ENCODE measurements around the gene ESR2.

The ESR2 gene

DNA sequence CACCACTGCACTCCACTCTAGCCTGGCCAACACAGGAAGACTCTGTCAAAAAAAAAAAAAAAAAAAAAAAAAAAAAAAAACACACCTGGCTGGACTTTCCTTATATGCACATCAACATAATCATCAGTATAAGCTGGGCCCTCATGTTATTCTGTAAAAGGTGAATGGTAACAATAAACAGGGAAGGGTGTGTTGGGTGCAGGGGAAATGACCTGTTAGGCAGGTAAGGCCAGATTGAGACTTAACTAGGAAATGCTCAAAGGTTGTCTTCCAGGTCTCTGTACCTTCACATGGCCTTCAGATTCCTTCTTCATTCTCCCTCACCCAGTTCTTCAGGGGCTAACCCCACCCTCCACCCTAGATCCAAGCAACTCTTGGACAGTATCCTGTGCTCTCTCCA lies 47.5 kb downstream of the ESR2 start:
- no peak for TF ChIP-seq CTCF (IDR thresholded peaks at IDR 0.05; ENCODE audit: low read depth, low read length, missing control alignments)
- Histone ChIP-seq H3K27me3 (replicated peaks) (no peaks in the 10 kb centered on the region), H3K27ac (no peak overlapping the region), H3K4me3 (ENCODE audit: low read depth, low read length) (no peak overlapping the region), H3K36me3 (replicated peaks) (no peaks in the 10 kb centered on the region)
- in situ Hi-C loops (cut with HindIII; ENCODE audit: low pct_ligation_motif_present, low sequenced_read_pairs) = no loop called here
- no peak for DNase-seq

- no peak for DNase-seq
- in situ Hi-C loops (cut with HindIII; ENCODE audit: low pct_ligation_motif_present, low sequenced_read_pairs) = no loop called here
- H3K27ac ChIP-seq = no peak overlapping the region
- no peaks in the 10 kb centered on the region for H3K27me3 ChIP-seq (replicated peaks)
- TF ChIP-seq CTCF (IDR thresholded peaks at IDR 0.05; ENCODE audit: low read depth, low read length, missing control alignments) = no peak
- H3K36me3 ChIP-seq (replicated peaks) = no peaks in the 10 kb centered on the region
- no peak overlapping the region for H3K4me3 ChIP-seq (ENCODE audit: low read depth, low read length)
Measured at GRCh38 chr14:64245491-64245890, 48.7 kb downstream of the ESR2 start.

GRCh38 chr14:64244279-64244678 lies 49.9 kb downstream of the ESR2 start:
- Histone ChIP-seq H3K27ac (no peak overlapping the region), H3K36me3 (replicated peaks) (no peaks in the 10 kb centered on the region), H3K4me3 (ENCODE audit: low read depth, low read length) (no peak overlapping the region), H3K27me3 (replicated peaks) (no peaks in the 10 kb centered on the region)
- DNase-seq = no peak
- in situ Hi-C loops (cut with HindIII; ENCODE audit: low pct_ligation_motif_present, low sequenced_read_pairs) = no loop called here
- no peak for TF ChIP-seq CTCF (IDR thresholded peaks at IDR 0.05; ENCODE audit: low read depth, low read length, missing control alignments)

- in situ Hi-C loops (cut with HindIII; ENCODE audit: low pct_ligation_motif_present, low sequenced_read_pairs) = no loop called here
- H3K27me3 ChIP-seq (replicated peaks) = no peaks in the 10 kb centered on the region
- no peaks in the 10 kb centered on the region for H3K36me3 ChIP-seq (replicated peaks)
- H3K27ac ChIP-seq = no peak overlapping the region
- TF ChIP-seq CTCF (IDR thresholded peaks at IDR 0.05; ENCODE audit: low read depth, low read length, missing control alignments) = no peak
- no peak overlapping the region for H3K4me3 ChIP-seq (ENCODE audit: low read depth, low read length)
- no peak for DNase-seq
Measured at GRCh38 chr14:64238631-64239030, 55.5 kb downstream of the ESR2 start.

DNA sequence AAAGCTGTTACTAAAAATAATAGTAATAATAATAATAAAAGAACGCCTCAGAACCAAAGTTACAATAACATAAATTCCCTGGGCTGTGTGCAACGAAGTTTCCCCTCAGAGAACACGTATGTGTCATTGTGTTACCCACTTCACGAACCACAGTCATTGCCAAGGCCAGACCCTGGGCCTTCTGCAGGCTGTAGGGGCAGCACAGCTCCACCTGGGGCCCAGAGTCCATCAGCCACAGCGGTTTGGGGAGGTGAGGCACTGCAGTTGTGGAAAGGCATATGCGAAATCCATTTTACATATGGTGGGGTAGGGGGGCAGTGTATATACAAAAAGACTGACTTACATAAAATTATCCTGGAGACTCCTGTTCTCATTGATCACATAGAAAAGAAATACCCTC lies 56.1 kb downstream of the ESR2 start:
- in situ Hi-C loops (cut with HindIII; ENCODE audit: low pct_ligation_motif_present, low sequenced_read_pairs) = no loop called here
- H3K27me3 ChIP-seq (replicated peaks) = no peaks in the 10 kb centered on the region
- DNase-seq = no peak
- no peaks in the 10 kb centered on the region for H3K36me3 ChIP-seq (replicated peaks)
- no peak overlapping the region for H3K27ac ChIP-seq
- no peak for TF ChIP-seq CTCF (IDR thresholded peaks at IDR 0.05; ENCODE audit: low read depth, low read length, missing control alignments)
- H3K4me3 ChIP-seq (ENCODE audit: low read depth, low read length) = no peak overlapping the region

Measured in brain microvascular endothelial cell (primary cell).